Embryonic facial prominence (tissue), 1 donor: ENCODE measurements around the gene ADAM19.
"Not testable (repeated sequence)": the region's sequence is repeated elsewhere in the genome, so short reads cannot be mapped to it uniquely, and the experiment has no call there.

Experiments used
- DNase-seq: peaks from one replicate; pipeline ENCODE4 v3.0.0-alpha.2; 2016; ENCODE audit errors: extremely low spot score

The ADAM19 gene

DNA sequence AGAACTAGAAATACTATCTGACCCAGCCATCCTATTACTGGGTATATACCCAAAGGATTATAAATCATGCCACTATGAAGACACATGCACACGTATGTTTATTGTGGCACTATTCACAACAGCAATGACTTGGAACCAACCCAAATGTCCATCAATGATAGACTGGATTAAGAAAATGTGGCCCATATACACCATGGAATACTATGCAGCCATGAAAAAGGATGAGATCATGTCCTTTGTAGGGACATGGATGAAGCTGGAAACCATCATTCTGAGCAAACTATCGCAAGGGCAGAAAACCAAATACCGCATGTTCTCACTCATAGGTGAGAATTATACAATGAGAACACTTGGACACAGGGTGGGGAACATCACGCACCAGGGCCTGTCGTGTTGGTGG is 145.7 kb downstream of the ADAM19 start:
- DNase-seq, result not testable (repeated sequence)
